H1 (cell line): Measurements from ENCODE around the gene IFT122.

Experiments used
- CEBPB ChIP-seq: IDR thresholded peaks from 2 replicates; pipeline ENCODE4 v1.6.1; 2012; ENCODE audit warnings: low read depth, low read length
- EGR1 ChIP-seq: IDR thresholded peaks from 2 replicates; pipeline ENCODE4 v1.6.1; 2011; ENCODE audit warnings: low read depth, low read length, borderline replicate concordance
- EP300 ChIP-seq, 2 experiments: IDR thresholded peaks; 1 replicate in 1 of 2; 2 replicates in 1 of 2; pipeline ENCODE4 v1.6.1; 2011 to 2012; ENCODE audit warnings: low read depth in 2 of 2, low read length in 2 of 2, mild to moderate bottlenecking in 2 of 2, borderline replicate concordance in 1 of 2, inconsistent platforms in 1 of 2, moderate library complexity in 1 of 2
- EZH2 ChIP-seq: fragments of 200-600 bp; sonication (generic); IDR thresholded peaks from 2 replicates; pipeline ENCODE4 v1.7.1; 2012; ENCODE audit warnings: low read depth, mild to moderate bottlenecking, moderate library complexity, low read length, inconsistent platforms; ENCODE audit not compliant: severe bottlenecking
- FOSL1 ChIP-seq: IDR thresholded peaks from 2 replicates; pipeline ENCODE4 v1.6.1; 2011; ENCODE audit warnings: mild to moderate bottlenecking, low read depth, low read length, moderate library complexity; ENCODE audit not compliant: insufficient read depth
- POLR2AphosphoS5 ChIP-seq: IDR thresholded peaks from 2 replicates; pipeline ENCODE4 v1.6.1; 2011; ENCODE audit warnings: low read depth, low read length
- RXRA ChIP-seq: IDR thresholded peaks from 2 replicates; pipeline ENCODE4 v1.6.1; 2011; ENCODE audit warnings: low read depth, mild to moderate bottlenecking, low read length, moderate library complexity; ENCODE audit not compliant: insufficient read depth
- SP2 ChIP-seq: IDR thresholded peaks from 2 replicates; pipeline ENCODE4 v1.6.1; 2012; ENCODE audit warnings: mild to moderate bottlenecking, low read length, inconsistent platforms
- SRF ChIP-seq: IDR thresholded peaks from 2 replicates; pipeline ENCODE4 v1.6.1; 2011; ENCODE audit warnings: mild to moderate bottlenecking, low read depth, low read length, moderate library complexity
- YY1 ChIP-seq: IDR thresholded peaks from 2 replicates; pipeline ENCODE4 v1.6.1; 2011; ENCODE audit warnings: low read depth, mild to moderate bottlenecking, low read length
- TF ChIP-seq, protein P1 (sequence below), 3 experiments: IDR thresholded peaks; 1 replicate in 2 of 3; 2 replicates in 1 of 3; pipeline versions ENCODE4 v1.5.1 to v1.6.1; 2011; ENCODE audit warnings: low read length in 3 of 3, mild to moderate bottlenecking in 3 of 3, inconsistent platforms in 2 of 3, low read depth in 1 of 3, moderate library complexity in 1 of 3; ENCODE audit not compliant: insufficient read depth in 1 of 3; ENCODE audit errors: control extremely low read depth in 1 of 3

DNA sequence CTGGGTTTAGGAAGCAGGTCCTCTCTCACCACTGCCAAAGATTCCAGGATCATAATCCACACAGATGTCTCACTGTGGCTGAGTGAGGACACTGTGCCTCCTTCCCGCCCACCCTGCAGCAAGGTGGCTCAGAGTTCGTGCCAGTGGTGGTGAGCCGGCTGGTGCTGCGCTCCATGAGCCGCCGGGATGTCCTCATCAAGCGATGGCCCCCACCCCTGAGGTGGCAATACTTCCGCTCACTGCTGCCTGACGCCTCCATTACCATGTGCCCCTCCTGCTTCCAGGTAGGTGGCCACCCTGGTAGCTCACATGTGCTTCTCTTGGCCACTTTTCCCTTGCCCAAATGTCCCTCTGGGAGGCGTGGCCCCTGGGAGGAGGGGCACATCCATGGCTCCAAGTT is 79.4 kb downstream of the IFT122 start:
- TF ChIP-seq, protein P1, sequence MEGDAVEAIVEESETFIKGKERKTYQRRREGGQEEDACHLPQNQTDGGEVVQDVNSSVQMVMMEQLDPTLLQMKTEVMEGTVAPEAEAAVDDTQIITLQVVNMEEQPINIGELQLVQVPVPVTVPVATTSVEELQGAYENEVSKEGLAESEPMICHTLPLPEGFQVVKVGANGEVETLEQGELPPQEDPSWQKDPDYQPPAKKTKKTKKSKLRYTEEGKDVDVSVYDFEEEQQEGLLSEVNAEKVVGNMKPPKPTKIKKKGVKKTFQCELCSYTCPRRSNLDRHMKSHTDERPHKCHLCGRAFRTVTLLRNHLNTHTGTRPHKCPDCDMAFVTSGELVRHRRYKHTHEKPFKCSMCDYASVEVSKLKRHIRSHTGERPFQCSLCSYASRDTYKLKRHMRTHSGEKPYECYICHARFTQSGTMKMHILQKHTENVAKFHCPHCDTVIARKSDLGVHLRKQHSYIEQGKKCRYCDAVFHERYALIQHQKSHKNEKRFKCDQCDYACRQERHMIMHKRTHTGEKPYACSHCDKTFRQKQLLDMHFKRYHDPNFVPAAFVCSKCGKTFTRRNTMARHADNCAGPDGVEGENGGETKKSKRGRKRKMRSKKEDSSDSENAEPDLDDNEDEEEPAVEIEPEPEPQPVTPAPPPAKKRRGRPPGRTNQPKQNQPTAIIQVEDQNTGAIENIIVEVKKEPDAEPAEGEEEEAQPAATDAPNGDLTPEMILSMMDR (IDR thresholded peaks at IDR 0.05; ENCODE audit: control extremely low read depth in 1 of 3, insufficient read depth in 1 of 3, low read depth in 1 of 3, low read length in 3 of 3) = no peak
- no peak for TF ChIP-seq EZH2
- no peak for TF ChIP-seq SP2
- TF ChIP-seq SRF = no peak
- TF ChIP-seq POLR2AphosphoS5 = no peak
- no peak for TF ChIP-seq YY1
- TF ChIP-seq EGR1 = no peak
- TF ChIP-seq FOSL1 = no peak
- no peak for TF ChIP-seq EP300 (IDR thresholded peaks at IDR 0.05; ENCODE audit: borderline replicate concordance in 1 of 2, low read depth in 2 of 2, low read length in 2 of 2)
- TF ChIP-seq CEBPB = no peak
- TF ChIP-seq RXRA = no peak
